GM12878 (cell line): ENCODE data around the gene RGL1.

Experiments
- CBX5 ChIP-seq: sonication (generic); IDR thresholded peaks from 2 replicates; pipeline ENCODE4 v1.6.1; 2016; ENCODE audit warnings: low read depth, moderate library complexity, mild to moderate bottlenecking, inconsistent platforms
- YY1 ChIP-seq: IDR thresholded peaks from 2 replicates; pipeline ENCODE4 v1.6.1; 2011; ENCODE audit warnings: low read depth, mild to moderate bottlenecking, low read length

DNA sequence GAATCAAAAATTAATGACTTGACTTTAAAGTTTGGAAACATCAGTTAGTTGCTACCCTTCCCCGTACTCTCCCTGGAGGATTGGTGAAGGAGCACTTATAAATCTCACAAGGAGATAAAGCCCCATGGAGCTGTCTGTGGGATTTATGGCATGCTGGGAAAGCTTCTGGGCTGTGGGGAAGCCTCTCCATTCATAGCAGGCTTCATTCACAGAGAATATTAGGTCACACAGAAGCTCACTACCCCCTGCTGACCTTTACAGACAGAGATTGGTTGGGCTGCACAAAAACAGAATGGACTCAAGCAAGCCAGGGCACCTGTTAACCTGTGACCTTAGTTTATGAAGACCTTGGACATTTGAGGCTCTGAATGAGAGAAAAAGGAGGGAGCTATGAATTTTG lies 32.1 kb downstream of the RGL1 start:
- no peak for TF ChIP-seq YY1
- TF ChIP-seq CBX5 = no peak
